Fibroblast of skin of back (primary cell): ENCODE measurements around the gene MEI4.
"Not testable (repeated sequence)": the region's sequence is repeated elsewhere in the genome, so short reads cannot be mapped to it uniquely, and the experiment has no call there.

Experiments
- DNase-seq: peaks from one replicate; pipeline ENCODE4 v3.0.0-alpha.2; 2013

Gene MEI4

GRCh38 chr6:77683515-77683914, 30.7 kb downstream of the MEI4 start:
- DNase-seq: no peak

- DNase-seq: peak; percentile 11
These were observed 34.1 kb downstream of the MEI4 start for GRCh38 chr6:77686931-77687330.

- DNase-seq: no peak
These were observed 35.8 kb downstream of the MEI4 start for GRCh38 chr6:77688649-77689048.

GRCh38 chr6:77700095-77700494, 47.3 kb downstream of the MEI4 start:
- DNase-seq: not testable (repeated sequence)

GRCh38 chr6:77707603-77708002, 54.8 kb downstream of the MEI4 start:
- DNase-seq: no peak

GRCh38 chr6:77715588-77715987, 62.7 kb downstream of the MEI4 start:
- no peak for DNase-seq

GRCh38 chr6:77716311-77716710, 63.5 kb downstream of the MEI4 start:
- no peak for DNase-seq

GRCh38 chr6:77736010-77736409, 83.2 kb downstream of the MEI4 start:
- DNase-seq: not testable (repeated sequence)

GRCh38 chr6:77740380-77740779, 87.5 kb downstream of the MEI4 start:
- peak; percentile 32 for DNase-seq

- DNase-seq: not testable (repeated sequence)
These were observed 99.3 kb downstream of the MEI4 start for GRCh38 chr6:77752156-77752555.

- DNase-seq: no peak
These were observed 109.5 kb downstream of the MEI4 start for GRCh38 chr6:77762386-77762785.

- no peak for DNase-seq
These were observed 110.3 kb downstream of the MEI4 start for GRCh38 chr6:77763124-77763523.

- no peak for DNase-seq
These were observed 111.5 kb downstream of the MEI4 start for GRCh38 chr6:77764364-77764763.

GRCh38 chr6:77773157-77773822, 120.5 kb downstream of the MEI4 start:
- no peak for DNase-seq

- DNase-seq: no peak
These were observed 121.6 kb downstream of the MEI4 start for GRCh38 chr6:77774457-77774856.

- DNase-seq: no peak
These were observed 123.6 kb downstream of the MEI4 start for GRCh38 chr6:77776441-77776840.

- DNase-seq: no peak
These were observed 125.7 kb downstream of the MEI4 start for GRCh38 chr6:77778527-77778926.

- DNase-seq: no peak
These were observed 134.2 kb downstream of the MEI4 start for GRCh38 chr6:77786935-77787629.

- no peak for DNase-seq
These were observed 144.3 kb downstream of the MEI4 start for GRCh38 chr6:77796824-77797809.

- DNase-seq: no peak
These were observed 159.5 kb downstream of the MEI4 start for GRCh38 chr6:77812304-77812703.

GRCh38 chr6:77813090-77813489, 160.3 kb downstream of the MEI4 start:
- DNase-seq: no peak

GRCh38 chr6:77814119-77814518, 161.3 kb downstream of the MEI4 start:
- no peak for DNase-seq

GRCh38 chr6:77815531-77815930, 162.7 kb downstream of the MEI4 start:
- no peak for DNase-seq
